GM10266 (cell line): ENCODE data around the gene CEMIP.

ENCODE experiments used
- DNase-seq: peaks from one replicate; pipeline ENCODE4 v3.0.0; 2012; ENCODE audit errors: extremely low spot score
- CTCF ChIP-seq: IDR thresholded peaks from 2 replicates; pipeline ENCODE4 v1.5.1; 2012; ENCODE audit warnings: mild to moderate bottlenecking, low read depth; ENCODE audit not compliant: control insufficient read depth, insufficient read depth; ENCODE audit errors: missing control alignments

The CEMIP gene

GRCh38 chr15:80777826-80778620, 1.1 kb upstream of the CEMIP start:
- TF ChIP-seq CTCF, result no peak
- no peak for DNase-seq

GRCh38 chr15:80778621-80778963, 578 bp upstream of the CEMIP start:
- TF ChIP-seq CTCF, result no peak
- DNase-seq, result no peak

- DNase-seq, result no peak
- no peak for TF ChIP-seq CTCF
These were observed 667 bp downstream of the CEMIP start for GRCh38 chr15:80779658-80780415.

- no peak for DNase-seq
- TF ChIP-seq CTCF, result no peak
These were observed 1.4 kb downstream of the CEMIP start for GRCh38 chr15:80780416-80781221.

GRCh38 chr15:80783260-80783659, 4.1 kb downstream of the CEMIP start:
- no peak for DNase-seq
- no peak for TF ChIP-seq CTCF

GRCh38 chr15:80785335-80785734, 6.2 kb downstream of the CEMIP start:
- no peak for TF ChIP-seq CTCF
- DNase-seq, result no peak
